ENCODE data around the gene MAZ. TPM values are rescaled to one million over a fixed set of nuclear protein-coding genes. Genes with fewer than 3 reads are reported as not detected.
A peak's percentile ranks its signal among the peaks of the same experiment; 100 is the strongest.

MAZ gene
- total and polyA plus RNA-seq, 2 of the 8 experiments (the other 6 are each of a cell fraction or from before 2014, with no cell fraction given), result 219 to 380 TPM

- 70% methylated on average over 4 of the region's 4 CpGs; no CpG with 5 or more reads in 1 of the 2 experiments for WGBS, 2 experiments (ENCODE audit: extremely low coverage in 1 of 2, insufficient coverage in 1 of 2, insufficient read length in 1 of 2, insufficient replicate concordance in 2 of 2, low coverage in 1 of 2, low lambda C conversion rate in 2 of 2, missing lambda C conversion rate in 1 of 2)
- Histone ChIP-seq H3K4me2 (ENCODE audit: insufficient read depth in 1 of 2, low read depth in 2 of 2, low read length in 2 of 2) (no peak overlapping the region), H4K20me1 (replicated peaks in 1 of 2; ENCODE audit: control insufficient read depth in 1 of 2, insufficient read depth in 2 of 2, low read length in 2 of 2) (no peaks in the 10 kb centered on the region), H3K36me3 (ENCODE audit: control insufficient read depth in 2 of 4, insufficient read depth in 4 of 4, low read length in 3 of 4) (no peaks in the 10 kb centered on the region), H3K4me1 (replicated peaks in 1 of 4; ENCODE audit: control insufficient read depth in 3 of 4, insufficient read depth in 4 of 4, low read length in 3 of 4) (no peaks in the 10 kb centered on the region), H3K56ac (replicated peaks; ENCODE audit: insufficient read length, low read depth, low read length) (no peak overlapping the region), H4K5ac (ENCODE audit: insufficient read length, low read depth, low read length) (no peak overlapping the region), H4K8ac (ENCODE audit: extremely low read depth, insufficient read depth, low read length) (no peak overlapping the region), H3K9me3 (ENCODE audit: insufficient read depth in 2 of 2, low read depth in 1 of 2, low read length in 1 of 2) (no peaks in the 10 kb centered on the region), H3K79me1 (ENCODE audit: low read depth, low read length) (no peaks in the 10 kb centered on the region), H2AFZ (ENCODE audit: low read length) (no peak overlapping the region), H3K27ac (ENCODE audit: low read depth, low read length) (no peak overlapping the region), H3K14ac (ENCODE audit: insufficient read length) (no peak overlapping the region), H2BK15ac (ENCODE audit: low read length) (no peak overlapping the region), H3K9ac (replicated peaks in 1 of 4; ENCODE audit: extremely low read depth in 1 of 4, low read depth in 3 of 4, low read length in 3 of 4) (no peak overlapping the region), H3K4me3 (ENCODE audit: extremely low read depth in 1 of 4, insufficient read depth in 2 of 4, low read depth in 3 of 4, low read length in 4 of 4) (no peak overlapping the region), H3K23ac (ENCODE audit: insufficient read length) (no peak overlapping the region), H3K18ac (ENCODE audit: extremely low read depth, low read length) (no peak overlapping the region), H2AK5ac (ENCODE audit: low read depth, low read length) (no peak overlapping the region; the same call in 1 of the 2 replicates), H3K4ac (replicated peaks; ENCODE audit: insufficient read length, low read depth, low read length) (no peak overlapping the region), H2BK20ac (ENCODE audit: low read length) (no peak overlapping the region), H4K91ac (replicated peaks; ENCODE audit: insufficient read length, low read length) (no peak overlapping the region), H2BK12ac (ENCODE audit: low read depth, low read length) (0 out of 2 replicates have a peak overlapping the region, but pooled peaks have one; percentile 39), H2BK5ac (ENCODE audit: low read depth, low read length) (no peak overlapping the region), H2BK120ac (replicated peaks; ENCODE audit: low read depth, low read length) (no peak overlapping the region), H3K27me3 (replicated peaks in 1 of 4; ENCODE audit: control insufficient read depth in 3 of 4, extremely low read depth in 1 of 4, insufficient read depth in 3 of 4, low read length in 3 of 4) (peaks cover 0 to 2% (median 0%) of the 10 kb centered on the region in 4 experiments; a peak in 1 of 7 replicates), H3K23me2 (ENCODE audit: low read depth, low read length) (no peaks in the 10 kb centered on the region), H3K79me2 (ENCODE audit: control insufficient read depth in 1 of 2, insufficient read depth in 2 of 2, low read length in 2 of 2) (no peaks in the 10 kb centered on the region)
- DNase-seq (ENCODE audit: low read depth in 1 of 2, low spot score in 2 of 2) (no peak), FAIRE-seq (no peak)
- POLR2A ChIA-PET (ENCODE audit: partially characterized antibody), result no interaction called here
- CTCF ChIA-PET (ENCODE audit: partially characterized antibody), result interaction anchor here (0.9 kb wide), 1 partner anchor 9 kb away, joined by 3 read pairs; no protein-coding TSS in a partner anchor
- TF ChIP-seq RXRA (IDR thresholded peaks at IDR 0.05; ENCODE audit: insufficient read depth, low read depth, low read length) (no peak), RFX5 (IDR thresholded peaks at IDR 0.05; ENCODE audit: borderline replicate concordance, low read depth, low read length) (no peak), BRCA1 (IDR thresholded peaks at IDR 0.05; ENCODE audit: low read depth, low read length) (no peak)
Observed at GRCh38 chr16:29775742-29776408, 30.5 kb upstream of the MAZ start.

Data from H1 (cell line).